Stimulated activated CD4-positive, alpha-beta T cell treated with anti-CD3 and anti-CD28 coated beads, Interleukin-2, amount 100 ng/mL, for 48 hours (primary cell): Measurements from ENCODE around the gene NFATC2.

Source experiments
- DNase-seq, 2 donors: peaks; one replicate each; pipeline ENCODE4 v3.0.0-alpha.2; 2020

Gene NFATC2

GRCh38 chr20:51371720-51372119 lies 170.8 kb downstream of the NFATC2 start:
- DNase-seq, result no peak

GRCh38 chr20:51369503-51369902 lies 173.0 kb downstream of the NFATC2 start:
- DNase-seq, result no peak

GRCh38 chr20:51368461-51369211 lies 173.9 kb downstream of the NFATC2 start:
- no peak for DNase-seq

GRCh38 chr20:51366155-51366886 lies 176.2 kb downstream of the NFATC2 start:
- DNase-seq, result no peak

- no peak for DNase-seq
These were observed 176.8 kb downstream of the NFATC2 start for GRCh38 chr20:51365670-51366069.

- no peak for DNase-seq
These were observed 178.7 kb downstream of the NFATC2 start for GRCh38 chr20:51363813-51364212.

GRCh38 chr20:51363378-51363777 lies 179.1 kb downstream of the NFATC2 start:
- DNase-seq, result no peak

GRCh38 chr20:51362254-51362653 lies 180.3 kb downstream of the NFATC2 start:
- DNase-seq, result no peak

- no peak for DNase-seq
These were observed 181.3 kb downstream of the NFATC2 start for GRCh38 chr20:51361258-51361657.

GRCh38 chr20:51360451-51361201 lies 181.9 kb downstream of the NFATC2 start:
- no peak for DNase-seq

- no peak for DNase-seq
These were observed 182.6 kb downstream of the NFATC2 start for GRCh38 chr20:51359947-51360346.

- no peak for DNase-seq
These were observed 183.1 kb downstream of the NFATC2 start for GRCh38 chr20:51359401-51359800.

- DNase-seq, result no peak
These were observed 184.3 kb downstream of the NFATC2 start for GRCh38 chr20:51358032-51358724.

GRCh38 chr20:51357543-51357942 lies 185.0 kb downstream of the NFATC2 start:
- DNase-seq, result no peak

GRCh38 chr20:51356871-51357270 lies 185.6 kb downstream of the NFATC2 start:
- DNase-seq, result no peak

- DNase-seq, result no peak
These were observed 187.7 kb downstream of the NFATC2 start for GRCh38 chr20:51354769-51355319.

GRCh38 chr20:51354191-51354768 lies 188.2 kb downstream of the NFATC2 start:
- no peak for DNase-seq

GRCh38 chr20:51353491-51353890 lies 189.0 kb downstream of the NFATC2 start:
- no peak for DNase-seq

- no peak for DNase-seq
These were observed 189.7 kb downstream of the NFATC2 start for GRCh38 chr20:51352791-51353190.

GRCh38 chr20:51350941-51351631 lies 191.4 kb downstream of the NFATC2 start:
- no peak for DNase-seq

- no peak for DNase-seq
These were observed 193.6 kb downstream of the NFATC2 start for GRCh38 chr20:51348876-51349275.

- DNase-seq, result no peak
These were observed 194.7 kb downstream of the NFATC2 start for GRCh38 chr20:51347831-51348230.
